Endothelial cell of umbilical vein (primary cell): ENCODE results near the gene NRF1. TPM values are rescaled to one million over a fixed set of nuclear protein-coding genes. Genes with fewer than 3 reads are reported as not detected.
A peak's percentile ranks its signal among the peaks of the same experiment; 100 is the strongest.

ENCODE experiments used
- BruUV-seq: library from RNA; stranded (reverse); fragments of 400-500 nt; replicated peaks from 2 replicates; lab custom pipeline; 2021; lab: Mats Ljungman, UMichigan
- CTCF ChIA-PET: fragments of 300-600, 350-600 bp; sonication (Branson Sonifier 250); formaldehyde crosslinking; loops from one replicate; lab custom pipeline; 2021; ENCODE audit warnings: antibody characterized with exemption, inconsistent platforms; lab: Charles Lee
- POLR2A ChIA-PET: fragments of 300-600, 350-600 bp; sonication (Branson Sonifier 250); formaldehyde crosslinking; loops from one replicate; lab custom pipeline; 2021; ENCODE audit warnings: antibody characterized with exemption, inconsistent platforms; lab: Charles Lee
- DNase-seq: peaks from one replicate; pipeline ENCODE4 v3.0.0-alpha.2; 2011; ENCODE audit warnings: low read depth, low spot score
- FAIRE-seq: peaks from 2 replicates; lab custom pipeline; 2011; peaks lifted over from hg19 to GRCh38; lab: Jason Lieb, UNC
- H2AFZ ChIP-seq: 2 replicates; pipeline ENCODE4 v1.6.0; 2012; ENCODE audit warnings: low read depth, low read length, control low read depth, inconsistent platforms
- H3K27ac ChIP-seq: 2 replicates; pipeline ENCODE4 v1.5.1; 2011; ENCODE audit warnings: low read depth, mild to moderate bottlenecking, control low read depth, low read length, moderate library complexity; ENCODE audit not compliant: insufficient read depth
- H3K27me3 ChIP-seq, 2 experiments: 2 replicates each; pipeline versions ENCODE4 v1.6.0 to v1.6.1; 2011; ENCODE audit warnings: low read length in 2 of 2, mixed read lengths in 1 of 2; ENCODE audit not compliant: control insufficient read depth in 2 of 2, insufficient read depth in 2 of 2
- H3K36me3 ChIP-seq, 2 experiments: 2 replicates in 1 of 2; 3 replicates in 1 of 2; pipeline ENCODE4 v1.5.1; 2011; ENCODE audit warnings: low read length in 2 of 2, mild to moderate bottlenecking in 1 of 2, moderate library complexity in 1 of 2; ENCODE audit not compliant: control insufficient read depth in 2 of 2, insufficient read depth in 2 of 2; ENCODE audit errors: extremely low read depth in 1 of 2
- H3K4me1 ChIP-seq: 3 replicates; pipeline ENCODE4 v1.5.1; 2011; ENCODE audit warnings: mild to moderate bottlenecking, low read length; ENCODE audit not compliant: control insufficient read depth, insufficient read depth; ENCODE audit errors: extremely low read depth
- H3K4me2 ChIP-seq: 2 replicates; pipeline ENCODE4 v1.6.1; 2011; ENCODE audit warnings: low read length, control low read depth, mixed read lengths; ENCODE audit not compliant: insufficient read depth
- H3K4me3 ChIP-seq, 3 experiments: fragments of 200-600 bp in 1 of 3; sonication (generic), shearing (Covaris generic) in 1 of 3; replicated peaks in 1 of 3; 2 replicates each; pipeline ENCODE4 v1.5.1; 2011 to 2016; ENCODE audit warnings: control low read depth in 3 of 3, low read length in 3 of 3, mild to moderate bottlenecking in 2 of 3, inconsistent platforms in 1 of 3, low read depth in 1 of 3, moderate library complexity in 1 of 3; ENCODE audit not compliant: insufficient read depth in 1 of 3
- H3K79me2 ChIP-seq: 2 replicates; pipeline ENCODE4 v1.6.0; 2012; ENCODE audit warnings: low read length, inconsistent platforms; ENCODE audit not compliant: control insufficient read depth, insufficient read depth
- H3K9ac ChIP-seq: replicated peaks from 2 replicates; pipeline ENCODE3; 2011; ENCODE audit warnings: low read length, control low read depth; ENCODE audit not compliant: insufficient read depth; ENCODE audit errors: extremely low read depth
- H3K9me1 ChIP-seq: replicated peaks from 3 replicates; pipeline ENCODE4 v1.6.0; 2011; ENCODE audit warnings: mild to moderate bottlenecking, low read length; ENCODE audit not compliant: control insufficient read depth, insufficient read depth; ENCODE audit errors: extremely low read depth
- H3K9me3 ChIP-seq: replicated peaks from 2 replicates; pipeline ENCODE4 v1.5.1; 2012; ENCODE audit warnings: low read length, inconsistent platforms; ENCODE audit not compliant: control insufficient read depth, insufficient read depth
- H4K20me1 ChIP-seq: replicated peaks from 2 replicates; pipeline ENCODE3; 2011; ENCODE audit warnings: mild to moderate bottlenecking, low read length; ENCODE audit not compliant: control insufficient read depth, insufficient read depth; ENCODE audit errors: extremely low read depth
- CTCF ChIP-seq, 2 donors: IDR thresholded peaks; 1 replicate in 1 of 2; 2 replicates in 1 of 2; pipeline ENCODE4 v1.5.1; 2011; ENCODE audit warnings: low read length in 2 of 2, mild to moderate bottlenecking in 2 of 2, moderate library complexity in 2 of 2, control low read depth in 1 of 2, inconsistent platforms in 1 of 2, low read depth in 1 of 2; ENCODE audit not compliant: insufficient read depth in 1 of 2; ENCODE audit errors: extremely low read depth in 1 of 2
- EZH2 ChIP-seq: IDR thresholded peaks from 2 replicates; pipeline ENCODE4 v1.6.1; 2012; ENCODE audit warnings: borderline replicate concordance, low read depth, mild to moderate bottlenecking, moderate library complexity, low read length, inconsistent platforms; ENCODE audit not compliant: severe bottlenecking
- FOS ChIP-seq: IDR thresholded peaks from 2 replicates; pipeline ENCODE4 v1.6.1; 2011; ENCODE audit warnings: mild to moderate bottlenecking, low read length, moderate library complexity, borderline replicate concordance; ENCODE audit not compliant: insufficient read depth
- GATA2 ChIP-seq: IDR thresholded peaks from 2 replicates; pipeline ENCODE4 v1.7.0; 2011; ENCODE audit warnings: low read depth, mild to moderate bottlenecking, moderate library complexity, mixed read lengths, low read length; ENCODE audit not compliant: insufficient read length, insufficient read depth
- MYC ChIP-seq: IDR thresholded peaks from one replicate; pipeline ENCODE4 v1.6.1; 2011; ENCODE audit warnings: mild to moderate bottlenecking, low read depth, low read length
- POLR2A ChIP-seq: IDR thresholded peaks from 2 replicates; pipeline ENCODE4 v1.6.1; 2012; ENCODE audit warnings: low read depth, mild to moderate bottlenecking, control low read depth, low read length
- dilution Hi-C: fragments of 300-500 bp; cut with MboI; formaldehyde crosslinking; loops from one replicate; pipeline ENCODE4 v1.15.0; 2019; ENCODE audit warnings: low sequenced_read_pairs; ENCODE audit not compliant: extremely low pct_ligation_motif_present
- intact Hi-C: fragments of 100-400 bp; cut with micrococcal nuclease; formaldehyde crosslinking; loops from one replicate; pipeline ENCODE4 v1.10.0; 2022
- polyA plus RNA-seq, 4 experiments: library from polyadenylated mRNA; depleted of rRNA in 3 of 4; stranded (reverse) in 3 of 4; unstranded in 1 of 4; fragments of >200 nt; gene quantifications; 2 replicates each; pipeline versions ENCODE4 v1.2.1 to v1.2.3, GENCODE V29; 2011 to 2012; ENCODE audit warnings: missing spikeins in 1 of 4
- total RNA-seq: library from RNA; stranded (reverse); gene quantifications from 2 replicates; pipeline ENCODE4 v1.2.3, GENCODE V29; 2021

NRF1 gene
- total and polyA plus RNA-seq, 2 donors (not counting 3 experiments of a cell fraction or from before 2014, with no cell fraction given): 14.6 to 20.3 TPM

DNA sequence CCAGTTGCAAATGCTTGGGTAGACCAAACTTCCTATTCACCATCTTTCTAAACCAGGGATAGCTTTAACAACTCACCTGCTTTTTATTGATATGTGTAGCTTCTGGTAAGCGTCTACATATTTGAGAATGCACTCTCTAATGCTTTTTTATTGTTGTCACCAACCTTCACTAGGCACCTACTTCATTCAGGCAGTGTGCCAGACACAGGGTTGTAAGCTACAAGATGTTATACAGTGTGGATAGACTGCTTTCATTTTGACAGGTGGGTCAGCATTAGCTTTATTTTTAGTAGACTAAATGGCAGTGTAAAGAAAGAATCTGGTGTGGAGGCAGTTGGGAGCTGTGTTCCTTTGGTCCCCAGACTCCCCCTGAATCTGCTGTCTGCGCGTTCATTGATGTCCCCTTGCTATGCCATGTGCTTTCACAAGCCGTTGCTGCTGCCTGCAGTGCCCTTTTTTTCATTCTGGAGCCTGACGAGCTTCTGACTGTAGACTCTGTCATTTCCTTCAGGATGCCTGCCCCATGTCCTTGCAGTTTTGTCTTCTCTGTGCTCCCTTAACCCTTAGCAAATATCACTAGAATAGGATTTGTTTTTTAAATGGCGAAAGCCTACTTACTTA, 32.1 kb downstream of the NRF1 start:
- no peaks in the 10 kb centered on the region for H3K36me3 ChIP-seq
- H3K9me1 ChIP-seq: no peaks in the 10 kb centered on the region
- ChIA-PET POLR2A (no interaction called here), CTCF (interaction anchor here (0.8 to 9.2 kb wide), 43 partner anchors 9 to 480 kb away, joined by 3 to 133 read pairs (median 6); partner anchors contain the start of genes NRF1 and STRIP2)
- H3K9me3 ChIP-seq: no peaks in the 10 kb centered on the region
- peak overlapping the region in 1 of 3 experiments; percentile 10 for H3K4me3 ChIP-seq
- H3K4me1 ChIP-seq: peaks cover 16% of the 10 kb centered on the region
- FAIRE-seq (peak; percentile 87), DNase-seq (peak; percentile 54)
- BruUV-seq: no TSS peak
- no peaks in the 10 kb centered on the region for H4K20me1 ChIP-seq
- peak overlapping the region; percentile 19 for H3K27ac ChIP-seq
- dilution Hi-C loops: no loop called here
- H3K79me2 ChIP-seq: peaks cover 7% of the 10 kb centered on the region
- TF ChIP-seq FOS (peak; percentile 50), EZH2 (no peak), GATA2 (no peak)
- H3K4me2 ChIP-seq: peak overlapping the region; percentile 68
- H3K9ac ChIP-seq: no peak overlapping the region
- H2AFZ ChIP-seq: peak overlapping the region; percentile 76
- intact Hi-C loops: loop anchor here (1.0 to 5.0 kb wide), 6 partner anchors 31 to 425 kb away; partner anchors contain the start of gene SMKR1
- H3K27me3 ChIP-seq: no peaks in the 10 kb centered on the region

GRCh38 chr7:129644634-129645230, 33.2 kb downstream of the NRF1 start:
- no peaks in the 10 kb centered on the region for H3K36me3 ChIP-seq
- ChIA-PET POLR2A (no interaction called here), CTCF (interaction anchor here (0.6 to 9.2 kb wide), 35 partner anchors 8 to 481 kb away, joined by 3 to 133 read pairs (median 6); partner anchors contain the start of genes NRF1 and STRIP2)
- DNase-seq (peak; percentile 66), FAIRE-seq (peak; percentile 65)
- no peaks in the 10 kb centered on the region for H3K9me3 ChIP-seq
- peaks cover 3% of the 10 kb centered on the region for H3K79me2 ChIP-seq
- no peak overlapping the region for H3K4me3 ChIP-seq
- H3K9ac ChIP-seq: no peak overlapping the region
- H3K4me2 ChIP-seq: no peak overlapping the region
- TF ChIP-seq CTCF (IDR thresholded peaks at IDR 0.05; ENCODE audit: extremely low read depth in 1 of 2, insufficient read depth in 1 of 2, low read depth in 1 of 2, low read length in 2 of 2): peak in 1 of 2 donors; percentile 15
- no peak for TF ChIP-seq MYC
- TF ChIP-seq POLR2A: no peak
- H3K9me1 ChIP-seq: no peaks in the 10 kb centered on the region
- no peaks in the 10 kb centered on the region for H4K20me1 ChIP-seq
- no TSS peak for BruUV-seq
- peaks cover 16% of the 10 kb centered on the region for H3K4me1 ChIP-seq
- intact Hi-C loops: loop anchor here (1.0 to 5.0 kb wide), 6 partner anchors 32 to 426 kb away; partner anchors contain the start of gene SMKR1
- no peaks in the 10 kb centered on the region for H3K27me3 ChIP-seq
- no peak overlapping the region for H2AFZ ChIP-seq
- dilution Hi-C loops: no loop called here
- H3K27ac ChIP-seq: no peak overlapping the region
